IMR-90 (cell line): Measurements from ENCODE around the gene KATNB1.

Experiments used
- BHLHE40 ChIP-seq: fragments of 150-350 bp; IDR thresholded peaks from 2 replicates; pipeline ENCODE4 v1.6.1; 2016; ENCODE audit warnings: mild to moderate bottlenecking, low read depth, low read length
- CEBPB ChIP-seq: IDR thresholded peaks from 2 replicates; pipeline ENCODE4 v1.6.1; 2012; ENCODE audit warnings: low read depth, low read length, improper control_type of control experiment
- CTCF ChIP-seq: conservative IDR thresholded peaks from 2 replicates; pipeline ENCODE4 v1.5.1; 2012; ENCODE audit warnings: mild to moderate bottlenecking, low read depth, low read length, improper control_type of control experiment
- MAFK ChIP-seq: IDR thresholded peaks from 2 replicates; pipeline ENCODE4 v1.6.1; 2012; ENCODE audit warnings: low read depth, low read length, improper control_type of control experiment
- MAZ ChIP-seq: IDR thresholded peaks from 2 replicates; pipeline ENCODE4 v1.6.1; 2012; ENCODE audit warnings: low read depth, mild to moderate bottlenecking, low read length, improper control_type of control experiment, moderate library complexity, borderline replicate concordance
- NFE2L2 ChIP-seq: fragments of 150-350 bp; IDR thresholded peaks from 2 replicates; pipeline ENCODE4 v1.6.1; 2016; ENCODE audit warnings: low read depth, mild to moderate bottlenecking, low read length
- POLR2A ChIP-seq: IDR thresholded peaks from 2 replicates; pipeline ENCODE4 v1.6.1; 2012; ENCODE audit warnings: mild to moderate bottlenecking, low read depth, low read length
- RAD21 ChIP-seq: IDR thresholded peaks from 2 replicates; pipeline ENCODE4 v1.6.1; 2012; ENCODE audit warnings: low read length, improper control_type of control experiment
- SMC3 ChIP-seq: fragments of 150-350 bp; IDR thresholded peaks from 2 replicates; pipeline ENCODE4 v1.6.1; 2016; ENCODE audit warnings: low read depth, mild to moderate bottlenecking, antibody characterized with exemption, low read length, moderate library complexity

- TF ChIP-seq POLR2A (no peak), CTCF (no peak), NFE2L2 (no peak), RAD21 (no peak), SMC3 (no peak), CEBPB (no peak), MAFK (no peak), MAZ (no peak), BHLHE40 (no peak)
Observed at GRCh38 chr16:57730771-57731730, 4.5 kb upstream of the KATNB1 start.
